ENCODE results near the gene ZBTB49. TPM values are rescaled to one million over a fixed set of nuclear protein-coding genes. Genes with fewer than 3 reads are reported as not detected.

ZBTB49 gene
- total RNA-seq, 6 donors from 2014 or later, result 3.7 to 13.6 (median 4.5) TPM

DNA sequence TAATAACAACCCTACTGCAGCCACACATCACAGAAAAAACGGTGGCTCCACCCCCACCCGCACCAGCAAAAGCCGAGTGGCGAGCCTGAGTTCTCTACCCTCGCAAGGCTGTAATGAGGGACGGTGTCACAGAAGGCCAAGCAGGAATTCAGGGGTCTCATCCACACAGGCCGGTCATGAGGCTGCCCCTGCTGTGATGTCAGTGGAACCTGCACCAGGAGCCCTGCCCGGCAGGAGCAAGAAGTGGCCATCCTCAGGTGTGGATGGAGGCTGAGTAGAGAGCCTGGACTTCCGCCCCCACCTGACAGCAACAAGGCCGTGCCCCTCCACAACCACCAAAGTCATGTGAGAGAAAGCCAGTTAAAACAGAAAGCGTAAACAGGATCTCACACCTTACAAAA, 20.7 kb upstream of the ZBTB49 start:
- TF ChIP-seq EP300 (IDR thresholded peaks at IDR 0.05) (no peak), POLR2A (IDR thresholded peaks at IDR 0.05) (peak in 1 of 4 donors; percentile 23), CTCF (IDR thresholded peaks at IDR 0.05) (no peak), POLR2AphosphoS5 (IDR thresholded peaks at IDR 0.05) (no peak)
- Histone ChIP-seq H3K36me3 (peaks cover 0 to 73% (median 34%) of the 10 kb centered on the region in 4 donors), H3K4me3 (no peak overlapping the region), H3K9me3 (no peaks in the 10 kb centered on the region), H3K27ac (peak overlapping the region; percentile 60 to 79 (median 71)), H3K27me3 (no peaks in the 10 kb centered on the region), H3K4me1 (no peaks in the 10 kb centered on the region)
- ATAC-seq (ENCODE audit: low FRiP score in 2 of 2) (no peak), DNase-seq (no peak)
- 91 to 94% methylated on average over 11 of the region's 11 CpGs for WGBS, 2 donors

DNA sequence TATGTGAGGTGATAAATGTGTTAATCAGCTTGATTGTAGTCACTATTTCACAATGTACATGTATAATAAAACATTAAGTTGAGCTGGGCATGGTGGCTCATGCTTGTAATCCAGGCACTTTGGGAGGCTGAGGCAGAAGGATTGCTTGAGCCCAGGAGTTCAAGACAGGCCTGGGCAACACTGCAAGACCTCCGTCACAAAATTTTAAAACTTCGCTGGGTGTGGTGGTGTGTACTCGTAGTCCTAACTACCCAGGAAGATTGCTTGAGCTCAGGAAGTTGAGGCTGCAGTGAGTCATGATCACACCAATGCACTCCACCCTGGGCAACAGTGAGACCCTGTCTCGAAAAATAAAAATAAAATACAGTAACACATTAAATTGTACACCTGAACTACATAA, 20.2 kb upstream of the ZBTB49 start:
- peak in 1 of 2 donors; percentile 61 for DNase-seq
- no peaks in the 10 kb centered on the region for H3K9me3 ChIP-seq
- H3K4me1 ChIP-seq, result no peaks in the 10 kb centered on the region
- TF ChIP-seq POLR2A (IDR thresholded peaks at IDR 0.05) (no peak), EP300 (IDR thresholded peaks at IDR 0.05) (peak in 1 of 4 donors; percentile 2), CTCF (IDR thresholded peaks at IDR 0.05) (no peak), POLR2AphosphoS5 (IDR thresholded peaks at IDR 0.05) (no peak)
- no peak overlapping the region for H3K4me3 ChIP-seq
- peaks cover 0 to 79% (median 36%) of the 10 kb centered on the region in 4 donors for H3K36me3 ChIP-seq
- H3K27me3 ChIP-seq, result no peaks in the 10 kb centered on the region
- H3K27ac ChIP-seq, result peak overlapping the region; percentile 60 to 79 (median 71)
- ATAC-seq (ENCODE audit: low FRiP score in 2 of 2), result peak; percentile 32 to 77
- 72 to 87% methylated on average over 4 of the region's 4 CpGs for WGBS, 2 donors

DNA sequence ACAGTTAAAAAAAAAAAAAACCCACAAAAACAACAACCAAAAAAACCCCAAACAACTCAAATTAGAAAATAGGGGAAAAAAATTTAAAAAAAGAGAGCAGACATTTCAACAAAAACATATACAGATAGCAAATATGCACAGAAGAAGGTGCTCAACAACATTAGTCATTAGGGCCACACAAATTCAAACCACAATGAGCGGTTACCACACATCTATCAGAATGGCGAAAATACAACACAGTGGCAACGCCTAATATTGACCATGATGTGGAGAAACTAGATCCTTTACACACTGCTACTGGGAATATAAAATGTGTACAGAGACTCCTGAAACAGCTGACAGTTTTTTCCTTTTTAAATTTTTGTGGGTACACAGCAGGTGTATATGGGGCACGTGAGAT, 19.5 kb upstream of the ZBTB49 start:
- Histone ChIP-seq H3K4me1 (no peaks in the 10 kb centered on the region), H3K36me3 (peaks cover 0 to 81% (median 37%) of the 10 kb centered on the region in 4 donors), H3K27ac (peak overlapping the region in 2 of 4 donors; percentile 14 to 79), H3K9me3 (no peaks in the 10 kb centered on the region), H3K4me3 (no peak overlapping the region), H3K27me3 (no peaks in the 10 kb centered on the region)
- no peak for TF ChIP-seq POLR2A (IDR thresholded peaks at IDR 0.05)
- TF ChIP-seq EP300 (IDR thresholded peaks at IDR 0.05), result no peak
- no peak for TF ChIP-seq POLR2AphosphoS5 (IDR thresholded peaks at IDR 0.05)
- TF ChIP-seq CTCF (IDR thresholded peaks at IDR 0.05), result no peak
- DNase-seq (no peak), ATAC-seq (ENCODE audit: low FRiP score in 2 of 2) (peak in 1 of 2 donors; percentile 23)
- 69 to 70% methylated on average over 4 of the region's 4 CpGs for WGBS, 2 donors

DNA sequence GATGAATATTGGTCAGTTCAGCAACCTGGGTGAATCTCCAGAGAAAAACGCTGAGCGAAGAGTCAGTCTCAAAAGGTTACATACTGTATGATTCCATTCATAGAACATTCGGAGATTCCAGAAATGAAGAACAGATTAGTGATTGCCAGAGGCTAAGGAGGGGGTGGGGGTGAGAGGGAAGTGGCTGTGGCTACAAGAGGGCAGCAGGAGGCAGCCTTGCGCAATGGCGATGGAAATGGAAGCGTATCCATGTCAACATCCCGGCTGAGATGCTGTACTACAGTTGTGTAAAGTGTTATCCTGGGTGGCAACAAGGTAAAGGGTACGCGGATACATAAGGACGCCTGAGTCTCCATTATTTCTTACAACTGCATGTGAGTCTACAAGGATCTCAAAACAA, 18.1 kb upstream of the ZBTB49 start:
- peak in 1 of 2 donors; percentile 29 for ATAC-seq (ENCODE audit: low FRiP score in 2 of 2)
- no peaks in the 10 kb centered on the region for H3K27me3 ChIP-seq
- no peak overlapping the region for H3K27ac ChIP-seq
- H3K4me1 ChIP-seq, result no peaks in the 10 kb centered on the region
- peaks cover 0 to 88% (median 44%) of the 10 kb centered on the region in 4 donors for H3K36me3 ChIP-seq
- peak in 1 of 2 donors; percentile 65 for DNase-seq
- H3K9me3 ChIP-seq, result no peaks in the 10 kb centered on the region
- TF ChIP-seq POLR2A (IDR thresholded peaks at IDR 0.05), result no peak
- WGBS, 2 donors, result 75 to 80% methylated on average over 10 of the region's 10 CpGs
- H3K4me3 ChIP-seq, result no peak overlapping the region

- WGBS, 2 donors, result 88 to 90% methylated on average over 14 of the region's 14 CpGs
- TF ChIP-seq EP300 (IDR thresholded peaks at IDR 0.05) (no peak), CTCF (IDR thresholded peaks at IDR 0.05) (no peak), POLR2AphosphoS5 (IDR thresholded peaks at IDR 0.05) (no peak), POLR2A (IDR thresholded peaks at IDR 0.05) (no peak)
- no peak for ATAC-seq (ENCODE audit: low FRiP score in 2 of 2)
- H3K4me1 ChIP-seq, result no peaks in the 10 kb centered on the region
- no peak overlapping the region for H3K27ac ChIP-seq
- no peak for DNase-seq
- H3K4me3 ChIP-seq, result no peak overlapping the region
- no peaks in the 10 kb centered on the region for H3K27me3 ChIP-seq
- H3K36me3 ChIP-seq, result peaks cover 5 to 88% (median 55%) of the 10 kb centered on the region in 4 donors
- H3K9me3 ChIP-seq, result no peaks in the 10 kb centered on the region
Measured at GRCh38 chr4:4274226-4274625, 15.8 kb upstream of the ZBTB49 start.

All from upper lobe of left lung (tissue), 6 donors.